ENCODE results near the gene TRMT61A. TPM values are rescaled to one million over a fixed set of nuclear protein-coding genes. Genes with fewer than 3 reads are reported as not detected.

Gene TRMT61A
- total and polyA plus RNA-seq, 9 of the 15 experiments (the other 6 are each of a cell fraction or from before 2014, with no cell fraction given) = 0.10 to 24.8 (median 5.1) TPM

DNA sequence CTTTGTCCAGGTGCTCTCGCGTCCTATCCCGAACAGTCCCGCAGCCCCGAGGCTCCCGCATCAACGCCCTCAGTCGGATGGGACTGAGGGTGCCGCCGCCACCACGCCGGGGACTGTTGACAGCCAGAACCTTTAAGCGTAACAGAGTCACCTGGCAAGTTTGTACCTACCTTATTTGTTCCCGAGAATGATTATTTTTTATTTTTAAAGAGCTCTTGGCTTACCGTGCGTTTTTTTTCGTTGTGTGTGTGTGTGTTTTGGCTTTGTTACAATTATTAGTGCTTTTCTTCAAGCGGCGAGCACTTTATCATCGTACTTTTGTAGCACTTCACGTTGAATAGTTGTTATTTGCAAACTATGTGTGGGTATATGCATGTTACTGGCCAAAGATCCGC is 34.2 kb downstream of the TRMT61A start (continued):
- no peak for TF ChIP-seq MYC (IDR thresholded peaks at IDR 0.05; ENCODE audit: low read depth, low read length)
- TF ChIP-seq MYC (CRISPR knock-in tag; IDR thresholded peaks at IDR 0.05; ENCODE audit: borderline replicate concordance, low read depth) = 0 out of 2 replicates have a peak, but pooled peaks have one; percentile 20
- TF ChIP-seq ELF2 (CRISPR knock-in tag; IDR thresholded peaks at IDR 0.05) = no peak
- no peak for TF ChIP-seq ZNF780A (CRISPR knock-in tag; IDR thresholded peaks at IDR 0.05)
- TF ChIP-seq ZNF764 (CRISPR knock-in tag; IDR thresholded peaks at IDR 0.05; ENCODE audit: low read depth) = no peak
- TF ChIP-seq, protein P1, sequence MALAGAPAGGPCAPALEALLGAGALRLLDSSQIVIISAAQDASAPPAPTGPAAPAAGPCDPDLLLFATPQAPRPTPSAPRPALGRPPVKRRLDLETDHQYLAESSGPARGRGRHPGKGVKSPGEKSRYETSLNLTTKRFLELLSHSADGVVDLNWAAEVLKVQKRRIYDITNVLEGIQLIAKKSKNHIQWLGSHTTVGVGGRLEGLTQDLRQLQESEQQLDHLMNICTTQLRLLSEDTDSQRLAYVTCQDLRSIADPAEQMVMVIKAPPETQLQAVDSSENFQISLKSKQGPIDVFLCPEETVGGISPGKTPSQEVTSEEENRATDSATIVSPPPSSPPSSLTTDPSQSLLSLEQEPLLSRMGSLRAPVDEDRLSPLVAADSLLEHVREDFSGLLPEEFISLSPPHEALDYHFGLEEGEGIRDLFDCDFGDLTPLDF (CRISPR knock-in tag; IDR thresholded peaks at IDR 0.05) = no peak
- no peak for TF ChIP-seq KDM4B (IDR thresholded peaks at IDR 0.05; ENCODE audit: borderline replicate concordance in 2 of 2, low read depth in 1 of 2)
- TF ChIP-seq ADNP (tag; IDR thresholded peaks at IDR 0.05) = no peak
- no peak for TF ChIP-seq KLF10 (CRISPR knock-in tag; IDR thresholded peaks at IDR 0.05)
- TF ChIP-seq SMAD4 (CRISPR knock-in tag; conservative IDR thresholded peaks at IDR 0.05) = no peak

All from K562 (cell line).